VCaP (cell line): ENCODE measurements around the gene GATA5.

Experiments
- H3K27ac ChIP-seq: fragments of 450-650 bp; 2 replicates; pipeline ENCODE4 v1.5.1; 2017
- TF ChIP-seq, protein P1 (sequence below): fragments of 450-650 bp; conservative IDR thresholded peaks from 2 replicates; pipeline ENCODE4 v1.5.1; 2017; ENCODE audit warnings: mild to moderate bottlenecking, moderate library complexity

GATA5 gene

DNA sequence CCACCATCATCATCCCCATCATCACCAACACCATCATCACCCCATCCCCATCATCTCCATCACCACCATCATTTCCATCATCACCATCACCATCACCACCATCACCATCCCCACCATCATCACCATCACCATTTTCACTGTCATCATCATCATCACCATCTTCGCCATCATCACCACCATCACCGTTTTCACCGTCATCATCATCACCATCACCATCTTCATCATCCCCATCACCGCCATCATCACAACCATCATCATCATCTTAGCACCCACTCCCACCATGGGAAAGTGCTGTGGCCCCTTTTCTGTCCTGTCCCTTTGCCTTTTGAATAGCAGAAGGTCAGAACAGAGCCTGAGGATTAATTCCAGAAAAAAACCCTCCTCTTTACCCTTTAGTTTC lies 28.5 kb upstream of the GATA5 start:
- TF ChIP-seq, protein P1, sequence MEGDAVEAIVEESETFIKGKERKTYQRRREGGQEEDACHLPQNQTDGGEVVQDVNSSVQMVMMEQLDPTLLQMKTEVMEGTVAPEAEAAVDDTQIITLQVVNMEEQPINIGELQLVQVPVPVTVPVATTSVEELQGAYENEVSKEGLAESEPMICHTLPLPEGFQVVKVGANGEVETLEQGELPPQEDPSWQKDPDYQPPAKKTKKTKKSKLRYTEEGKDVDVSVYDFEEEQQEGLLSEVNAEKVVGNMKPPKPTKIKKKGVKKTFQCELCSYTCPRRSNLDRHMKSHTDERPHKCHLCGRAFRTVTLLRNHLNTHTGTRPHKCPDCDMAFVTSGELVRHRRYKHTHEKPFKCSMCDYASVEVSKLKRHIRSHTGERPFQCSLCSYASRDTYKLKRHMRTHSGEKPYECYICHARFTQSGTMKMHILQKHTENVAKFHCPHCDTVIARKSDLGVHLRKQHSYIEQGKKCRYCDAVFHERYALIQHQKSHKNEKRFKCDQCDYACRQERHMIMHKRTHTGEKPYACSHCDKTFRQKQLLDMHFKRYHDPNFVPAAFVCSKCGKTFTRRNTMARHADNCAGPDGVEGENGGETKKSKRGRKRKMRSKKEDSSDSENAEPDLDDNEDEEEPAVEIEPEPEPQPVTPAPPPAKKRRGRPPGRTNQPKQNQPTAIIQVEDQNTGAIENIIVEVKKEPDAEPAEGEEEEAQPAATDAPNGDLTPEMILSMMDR, result no peak
- no peak overlapping the region for H3K27ac ChIP-seq

DNA sequence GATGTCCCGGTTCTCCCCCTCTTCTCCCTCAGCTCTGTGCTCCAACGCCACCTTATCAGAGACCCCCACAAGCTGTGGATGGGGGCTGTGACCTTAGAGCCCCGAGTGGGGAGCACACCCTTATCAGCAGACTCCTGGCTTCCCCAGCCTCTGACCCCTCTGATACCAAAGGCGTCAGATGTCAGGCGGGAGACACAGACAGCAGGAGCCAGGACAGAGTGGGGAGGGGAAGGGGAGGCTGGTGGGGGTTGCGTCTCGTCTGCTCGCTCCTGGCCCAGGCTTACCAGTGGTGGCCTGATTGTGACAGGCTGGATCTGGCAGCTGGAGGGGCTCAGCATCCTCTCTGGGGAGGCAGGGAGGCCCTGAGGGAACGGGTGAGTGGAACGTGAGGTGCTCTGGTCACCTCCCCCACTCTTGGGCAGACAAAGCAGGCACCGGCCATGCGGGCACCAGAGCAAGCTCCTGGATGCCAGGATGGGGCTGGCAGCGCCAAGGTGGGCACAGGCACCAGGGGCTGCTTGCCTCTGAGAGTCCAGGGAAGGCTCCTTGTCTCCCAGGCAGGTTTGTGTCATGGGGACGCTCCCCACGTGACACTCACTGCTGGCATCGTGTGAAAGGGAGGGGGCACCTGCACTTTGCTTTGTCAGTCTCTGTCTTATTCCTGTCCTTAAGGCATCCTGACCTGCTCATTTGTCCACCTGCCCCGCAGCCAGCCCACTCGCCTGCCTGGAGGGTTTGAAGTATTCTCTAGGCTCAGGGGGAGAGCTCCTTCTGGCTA lies 27.8 kb upstream of the GATA5 start:
- TF ChIP-seq, protein P1, result no peak
- no peak overlapping the region for H3K27ac ChIP-seq

DNA sequence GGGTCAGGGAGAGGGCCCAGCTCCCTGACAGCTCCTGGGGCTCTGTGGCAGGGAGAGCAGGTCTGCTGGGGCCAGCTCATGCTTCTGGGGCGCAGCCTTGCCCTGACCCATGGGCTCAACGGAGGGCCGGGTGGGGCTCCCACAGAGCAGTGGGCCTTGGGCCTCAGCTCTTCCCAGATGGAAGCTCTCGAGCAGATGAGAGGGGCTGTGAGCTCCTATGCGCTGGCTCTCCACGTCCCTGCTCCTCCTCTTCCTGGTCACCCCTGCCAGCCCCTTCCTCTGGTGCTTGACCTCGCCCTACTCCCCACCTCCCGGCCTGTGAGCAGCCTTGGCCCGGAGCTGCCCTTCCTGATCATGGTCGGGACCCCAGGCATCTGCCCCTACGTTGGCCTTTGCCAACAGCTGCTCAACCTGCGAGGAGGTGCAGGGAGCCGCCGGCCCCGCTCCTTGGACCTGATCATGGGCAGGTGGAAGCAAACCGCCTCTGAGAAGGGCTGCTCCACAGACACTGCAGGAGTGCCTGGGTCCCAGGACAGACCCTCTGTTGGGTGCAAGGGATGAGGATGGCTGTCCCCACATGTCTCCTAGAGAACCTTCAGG lies 26.8 kb upstream of the GATA5 start:
- TF ChIP-seq, protein P1, result no peak
- H3K27ac ChIP-seq, result no peak overlapping the region

DNA sequence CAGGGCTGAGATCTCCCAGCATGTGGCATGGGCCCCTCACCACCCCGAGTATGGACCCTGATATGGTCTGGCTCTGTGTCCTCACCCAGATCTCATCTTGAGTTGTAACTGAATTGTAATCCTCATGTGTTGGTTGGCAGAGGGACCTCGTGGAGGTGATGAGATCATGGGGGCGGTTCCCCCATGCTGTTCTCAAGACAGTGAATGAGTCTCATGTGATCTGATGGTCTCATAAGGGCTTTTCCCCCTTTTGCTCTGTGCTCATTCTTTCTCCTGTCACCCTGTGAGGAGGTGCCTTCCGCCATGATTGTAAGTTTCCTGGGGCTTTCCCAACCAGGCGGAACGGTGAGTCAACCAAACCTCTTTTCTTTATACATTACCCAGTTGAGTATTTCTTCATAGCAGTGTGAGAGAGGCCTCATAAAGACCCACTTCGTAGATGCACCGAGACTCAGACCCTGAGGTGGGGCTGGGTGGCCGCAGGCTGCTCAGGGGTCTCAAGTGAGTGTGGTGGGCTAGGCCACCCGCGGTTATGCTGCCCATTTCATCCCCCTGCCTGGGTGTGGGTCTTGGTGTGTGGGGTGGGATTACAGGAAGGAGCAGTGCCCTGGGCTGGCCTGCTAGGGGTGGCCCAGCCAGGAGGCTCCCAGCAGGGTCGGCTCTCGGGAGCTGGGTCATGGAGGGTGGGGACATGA lies 26.2 kb upstream of the GATA5 start:
- no peak overlapping the region for H3K27ac ChIP-seq
- TF ChIP-seq, protein P1, result no peak

DNA sequence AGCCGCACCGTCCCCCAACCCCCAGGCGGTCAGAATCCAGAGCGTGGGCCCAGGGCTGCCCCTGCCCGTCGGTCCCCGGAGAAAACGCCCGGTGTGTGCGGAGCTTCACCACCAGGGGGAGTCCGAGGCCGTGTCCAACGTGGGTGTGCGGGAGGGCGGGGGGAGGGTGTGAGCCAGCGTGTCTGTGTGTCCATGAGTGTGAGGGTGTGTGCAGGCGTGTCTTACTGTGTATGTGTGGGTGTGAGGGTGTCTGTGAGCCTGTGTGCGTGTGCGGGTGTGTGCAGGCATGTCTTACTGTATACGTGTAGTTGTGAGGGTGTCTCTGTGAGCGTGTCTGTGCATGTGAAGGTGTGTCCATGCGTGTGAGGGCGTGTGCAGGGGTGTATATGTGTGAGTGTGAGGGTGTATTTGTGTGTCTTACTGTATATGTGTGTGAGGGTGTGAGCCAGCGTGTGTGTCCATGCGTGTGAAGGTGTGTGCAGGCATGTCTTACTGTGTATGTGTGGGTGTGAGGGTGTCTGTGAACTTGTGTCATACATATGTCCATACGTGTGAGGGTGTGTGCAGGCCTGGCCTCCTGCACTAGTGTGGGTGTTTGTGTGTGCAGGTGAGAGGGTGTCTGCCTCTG lies 24.6 kb upstream of the GATA5 start:
- TF ChIP-seq, protein P1, result peak; percentile 97
- H3K27ac ChIP-seq, result no peak overlapping the region

DNA sequence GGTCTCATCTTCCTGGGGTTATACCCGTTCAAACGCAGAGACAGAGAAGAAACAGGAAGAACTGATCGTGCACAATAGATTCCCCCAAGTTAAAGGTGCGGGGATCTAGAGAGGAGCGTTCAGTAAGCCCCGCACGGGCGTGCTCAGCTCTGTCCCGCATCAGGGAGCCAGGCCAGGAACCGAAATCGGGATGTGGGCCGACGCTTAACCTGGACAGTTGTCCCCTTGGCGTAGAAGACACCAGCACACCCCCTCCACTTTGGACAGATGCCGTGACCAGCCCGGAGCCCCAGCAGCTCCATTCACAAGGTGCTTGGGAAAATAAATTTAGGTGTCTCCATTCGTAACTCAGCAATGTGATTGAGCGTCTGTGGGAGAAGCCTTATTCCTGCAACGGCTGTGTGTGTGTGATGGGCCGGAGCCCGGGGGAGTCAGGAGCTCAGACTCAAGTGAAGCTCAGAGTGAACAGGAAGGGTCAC lies 24.0 kb upstream of the GATA5 start:
- H3K27ac ChIP-seq, result no peak overlapping the region
- TF ChIP-seq, protein P1, result no peak

DNA sequence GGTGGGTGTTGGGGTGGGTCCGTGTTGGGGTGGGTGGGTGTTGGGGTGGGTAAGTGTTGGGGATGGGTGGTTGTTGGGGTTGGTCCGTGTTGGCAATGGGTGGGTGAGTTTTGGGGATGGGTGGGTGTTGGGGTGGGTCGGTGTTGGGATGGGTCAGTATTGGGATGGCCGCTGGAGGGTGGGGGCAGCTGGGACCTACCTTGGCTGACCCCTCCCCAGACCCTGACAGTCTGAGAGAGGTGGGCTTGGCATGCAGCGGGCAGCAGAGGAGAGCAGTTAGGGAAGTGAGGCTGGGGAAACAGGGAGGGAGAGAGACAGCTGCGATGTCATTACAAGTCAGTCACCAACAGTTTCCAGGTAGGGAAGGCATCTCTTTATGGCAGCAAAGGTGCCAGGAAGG lies 23.1 kb upstream of the GATA5 start:
- TF ChIP-seq, protein P1, result no peak
- no peak overlapping the region for H3K27ac ChIP-seq
